Mesenchymal stem cell (in vitro differentiated cells and primary cell): ENCODE measurements around the gene ABHD2.

Experiments
- DNase-seq: peaks from one replicate; pipeline ENCODE4 v3.0.0-alpha.2; 2013
- H2AFZ ChIP-seq: one replicate; pipeline ENCODE4 v1.6.1; 2013; ENCODE audit warnings: low read depth, mild to moderate bottlenecking, control low read depth, inconsistent platforms, low read length, moderate library complexity
- H2AK5ac ChIP-seq: 2 replicates; pipeline ENCODE4 v1.6.1; 2013; ENCODE audit warnings: low read length, moderate library complexity, mild to moderate bottlenecking, inconsistent platforms; ENCODE audit not compliant: severe bottlenecking
- H2BK120ac ChIP-seq: one replicate; pipeline ENCODE4 v1.6.1; 2013; ENCODE audit warnings: low read depth, mild to moderate bottlenecking, inconsistent platforms, low read length, moderate library complexity
- H2BK12ac ChIP-seq, 2 experiments: one replicate each; pipeline ENCODE4 v1.6.1; 2013; ENCODE audit warnings: inconsistent platforms in 2 of 2, low read length in 2 of 2, mild to moderate bottlenecking in 2 of 2, moderate library complexity in 2 of 2, control low read depth in 1 of 2
- H2BK15ac ChIP-seq: one replicate; pipeline ENCODE4 v1.6.1; 2013; ENCODE audit warnings: mild to moderate bottlenecking, low read depth, inconsistent platforms; ENCODE audit not compliant: poor library complexity, severe bottlenecking
- H2BK5ac ChIP-seq: 2 replicates; pipeline ENCODE4 v1.6.1; 2013; ENCODE audit warnings: low read depth, mild to moderate bottlenecking, low read length, control low read depth, inconsistent platforms; ENCODE audit not compliant: poor library complexity, severe bottlenecking
- H3K14ac ChIP-seq, 2 experiments: one replicate each; pipeline ENCODE4 v1.6.1; 2013; ENCODE audit warnings: inconsistent platforms in 2 of 2, low read length in 2 of 2, control low read depth in 1 of 2, mild to moderate bottlenecking in 1 of 2, moderate library complexity in 1 of 2
- H3K18ac ChIP-seq, 2 experiments: one replicate each; pipeline ENCODE4 v1.6.1; 2013; ENCODE audit warnings: inconsistent platforms in 2 of 2, low read length in 2 of 2, control low read depth in 1 of 2, low read depth in 1 of 2, mild to moderate bottlenecking in 1 of 2
- H3K23ac ChIP-seq, 2 experiments: one replicate each; pipeline ENCODE4 v1.6.1; 2013; ENCODE audit warnings: inconsistent platforms in 2 of 2, low read length in 2 of 2, mild to moderate bottlenecking in 2 of 2, moderate library complexity in 2 of 2, control low read depth in 1 of 2
- H3K27ac ChIP-seq: 2 replicates; pipeline ENCODE4 v1.5.1; 2013; ENCODE audit warnings: mild to moderate bottlenecking, moderate library complexity, low read length, control low read depth, inconsistent platforms; ENCODE audit not compliant: poor library complexity, severe bottlenecking
- H3K27me3 ChIP-seq, 2 experiments: 2 replicates each; pipeline versions ENCODE4 v1.6.1 to v1.7.0; 2013; ENCODE audit warnings: low read length in 2 of 2, mild to moderate bottlenecking in 2 of 2, moderate library complexity in 2 of 2, control low read depth in 1 of 2, inconsistent platforms in 1 of 2; ENCODE audit not compliant: control insufficient read depth in 1 of 2, insufficient read depth in 1 of 2
- H3K36me3 ChIP-seq, 2 experiments: 2 replicates each; pipeline versions ENCODE4 v1.6.1 to v1.7.0; 2013; ENCODE audit warnings: low read length in 2 of 2, control low read depth in 1 of 2, inconsistent platforms in 1 of 2, low read depth in 1 of 2, mild to moderate bottlenecking in 1 of 2; ENCODE audit not compliant: insufficient read depth in 2 of 2, control insufficient read depth in 1 of 2
- H3K4ac ChIP-seq, 2 experiments: one replicate each; pipeline ENCODE4 v1.6.1; 2013; ENCODE audit warnings: inconsistent platforms in 2 of 2, low read length in 2 of 2, mild to moderate bottlenecking in 2 of 2, moderate library complexity in 2 of 2, control low read depth in 1 of 2, low read depth in 1 of 2
- H3K4me1 ChIP-seq: 2 replicates; pipeline ENCODE4 v1.6.1; 2013; ENCODE audit warnings: low read depth, low read length, control low read depth; ENCODE audit not compliant: control insufficient read depth, insufficient read depth
- H3K4me2 ChIP-seq: 2 replicates; pipeline ENCODE4 v1.6.1; 2013; ENCODE audit warnings: low read length, mild to moderate bottlenecking, inconsistent platforms; ENCODE audit not compliant: poor library complexity, severe bottlenecking
- H3K4me3 ChIP-seq, 2 experiments: 2 replicates each; pipeline versions ENCODE4 v1.5.1 to v1.7.0; 2013; ENCODE audit warnings: low read length in 2 of 2, mild to moderate bottlenecking in 2 of 2, control low read depth in 1 of 2, low read depth in 1 of 2; ENCODE audit not compliant: insufficient read depth in 1 of 2
- H3K79me1 ChIP-seq: replicated peaks from 2 replicates; pipeline ENCODE4 v1.6.1; 2013; ENCODE audit warnings: mild to moderate bottlenecking, control low read depth, low read length, inconsistent platforms; ENCODE audit not compliant: poor library complexity, severe bottlenecking
- H3K9ac ChIP-seq: 2 replicates; pipeline ENCODE4 v1.7.0; 2013; ENCODE audit warnings: mild to moderate bottlenecking, low read length, moderate library complexity
- H3K9me3 ChIP-seq: 2 replicates; pipeline ENCODE4 v1.7.0; 2013; ENCODE audit warnings: mild to moderate bottlenecking, low read length; ENCODE audit not compliant: control insufficient read depth
- H4K8ac ChIP-seq: one replicate; pipeline ENCODE4 v1.6.1; 2013; ENCODE audit warnings: inconsistent platforms, mild to moderate bottlenecking, low read length, moderate library complexity
- H4K91ac ChIP-seq: one replicate; pipeline ENCODE4 v1.6.1; 2013; ENCODE audit warnings: mild to moderate bottlenecking, low read length, inconsistent platforms
- WGBS: methylation state at CpG from one replicate; pipeline ENCODE4 v1.1.7; 2013; ENCODE audit warnings: mixed read lengths; 5-methylcytosine and 5-hydroxymethylcytosine counted together

The ABHD2 gene

DNA sequence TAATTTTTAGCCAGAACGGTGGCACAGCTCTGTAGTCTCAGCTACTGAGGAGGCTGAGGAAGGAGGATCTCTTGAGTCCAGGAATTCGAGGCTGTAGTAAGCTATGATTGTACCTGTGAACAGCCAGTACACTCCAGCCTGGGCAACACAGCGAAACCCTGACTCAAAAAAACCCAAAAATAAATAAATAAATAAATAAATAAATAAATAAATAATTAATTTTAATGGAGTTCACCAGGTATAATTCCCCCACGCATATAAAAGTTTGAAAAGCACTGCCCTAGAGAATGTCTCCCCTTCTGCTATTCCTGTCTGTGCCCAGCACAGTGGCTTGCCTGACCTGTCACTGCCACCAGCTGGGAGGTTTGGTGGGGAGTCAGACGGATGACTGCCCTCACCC, 137.3 kb downstream of the ABHD2 start:
- no peak overlapping the region for H3K4ac ChIP-seq
- H3K23ac ChIP-seq = no peak overlapping the region
- no peak overlapping the region for H4K8ac ChIP-seq
- no peak overlapping the region for H2BK5ac ChIP-seq
- H3K9ac ChIP-seq = no peak overlapping the region
- no peaks in the 10 kb centered on the region for H3K9me3 ChIP-seq
- no peak overlapping the region for H3K14ac ChIP-seq
- no peak overlapping the region for H2AK5ac ChIP-seq
- H2AFZ ChIP-seq = no peak overlapping the region
- H2BK12ac ChIP-seq = no peak overlapping the region
- 100% methylated on average over 1 of the region's 5 CpGs for WGBS
- H4K91ac ChIP-seq = no peak overlapping the region
- no peaks in the 10 kb centered on the region for H3K79me1 ChIP-seq
- no peak overlapping the region for H2BK15ac ChIP-seq
- no peak overlapping the region for H3K18ac ChIP-seq
- H3K4me3 ChIP-seq = no peak overlapping the region
- H3K4me1 ChIP-seq = no peaks in the 10 kb centered on the region
- no peaks in the 10 kb centered on the region for H3K36me3 ChIP-seq
- no peak overlapping the region for H3K27ac ChIP-seq
- H3K27me3 ChIP-seq = peaks cover 9 to 13% of the 10 kb centered on the region in 2 experiments
- no peak for DNase-seq
- no peak overlapping the region for H2BK120ac ChIP-seq
- H3K4me2 ChIP-seq = no peak overlapping the region

DNA sequence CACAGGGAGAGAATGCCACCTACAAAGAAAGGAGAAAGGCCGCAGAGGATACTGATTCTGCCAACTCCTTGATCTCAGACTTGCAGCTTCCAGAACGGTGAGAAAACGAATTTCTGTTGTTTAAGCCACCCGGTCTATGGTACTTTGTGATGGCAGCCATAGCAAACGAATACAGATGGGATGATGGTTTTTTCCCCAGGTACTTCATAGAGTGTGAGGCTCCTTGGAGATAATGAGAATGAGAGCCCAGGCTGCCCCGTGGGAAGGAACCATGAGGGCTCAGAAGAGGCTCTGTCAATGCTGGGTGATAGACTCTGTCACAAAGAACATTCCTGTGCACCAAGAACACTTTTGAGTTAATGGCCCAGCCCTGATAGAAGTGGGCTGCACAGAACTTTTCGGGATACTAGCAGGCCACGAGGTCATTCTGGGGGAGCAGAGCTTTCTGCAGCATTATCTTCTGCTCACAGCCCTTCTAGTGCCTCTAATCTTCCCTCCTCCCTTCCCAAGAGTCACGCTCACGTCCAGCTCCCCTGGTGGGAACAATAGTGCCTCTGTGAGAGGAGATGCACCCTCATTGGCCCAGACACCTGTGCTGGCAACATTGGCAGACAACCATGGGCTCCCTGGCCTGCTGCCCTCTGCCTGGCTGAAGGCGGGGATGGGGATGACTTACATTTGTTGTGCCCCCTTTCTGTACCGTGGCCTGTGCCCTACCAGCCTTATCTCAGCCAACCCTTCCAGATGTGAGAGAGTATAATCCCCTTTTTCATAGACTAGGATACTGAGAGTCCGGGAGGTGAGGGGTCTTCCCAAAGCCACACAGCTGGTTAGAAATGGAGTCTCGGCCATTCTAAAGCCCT, 138.3 kb downstream of the ABHD2 start:
- H3K23ac ChIP-seq = no peak overlapping the region
- no peak overlapping the region for H3K4me3 ChIP-seq
- WGBS = 86% methylated on average over 13 of the region's 14 CpGs
- no peak overlapping the region for H4K91ac ChIP-seq
- H2BK12ac ChIP-seq = no peak overlapping the region
- H2BK15ac ChIP-seq = no peak overlapping the region
- H3K9ac ChIP-seq = no peak overlapping the region
- no peaks in the 10 kb centered on the region for H3K36me3 ChIP-seq
- no peak overlapping the region for H3K4ac ChIP-seq
- H3K18ac ChIP-seq = no peak overlapping the region
- DNase-seq = no peak
- H2BK120ac ChIP-seq = no peak overlapping the region
- H3K9me3 ChIP-seq = no peaks in the 10 kb centered on the region
- no peak overlapping the region for H2AFZ ChIP-seq
- no peak overlapping the region for H2BK5ac ChIP-seq
- peaks cover 9 to 11% of the 10 kb centered on the region in 2 experiments for H3K27me3 ChIP-seq
- H3K4me1 ChIP-seq = no peaks in the 10 kb centered on the region
- H3K4me2 ChIP-seq = no peak overlapping the region
- H2AK5ac ChIP-seq = no peak overlapping the region
- H4K8ac ChIP-seq = no peak overlapping the region
- no peaks in the 10 kb centered on the region for H3K79me1 ChIP-seq
- H3K14ac ChIP-seq = no peak overlapping the region
- no peak overlapping the region for H3K27ac ChIP-seq

DNA sequence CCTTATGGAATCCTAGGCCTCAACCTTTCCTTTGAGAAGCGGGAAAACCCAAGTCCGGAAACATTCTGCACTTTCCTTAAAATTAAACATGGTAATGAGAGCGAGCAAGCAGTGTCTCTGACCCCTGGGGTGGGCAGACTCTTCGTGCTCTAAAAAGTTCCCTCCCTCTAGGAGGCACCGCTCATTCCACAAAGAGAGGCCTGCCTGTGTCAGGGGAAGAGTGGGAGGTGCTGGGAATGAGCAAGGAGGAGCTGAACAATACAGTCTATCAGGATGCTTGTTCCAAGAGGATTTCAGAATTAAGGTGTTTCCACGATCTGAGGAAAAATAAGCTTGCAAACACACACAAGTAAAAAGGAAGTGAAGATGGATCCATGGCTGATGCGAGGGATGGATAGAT, 139.2 kb downstream of the ABHD2 start:
- Histone ChIP-seq H3K27ac (no peak overlapping the region), H2BK15ac (no peak overlapping the region), H3K18ac (no peak overlapping the region), H2BK120ac (no peak overlapping the region), H3K14ac (no peak overlapping the region), H2BK5ac (no peak overlapping the region), H2BK12ac (no peak overlapping the region), H4K91ac (no peak overlapping the region), H2AK5ac (no peak overlapping the region), H2AFZ (no peak overlapping the region), H3K36me3 (no peaks in the 10 kb centered on the region), H3K4me2 (no peak overlapping the region), H3K9ac (no peak overlapping the region), H3K4me3 (no peak overlapping the region), H4K8ac (no peak overlapping the region), H3K79me1 (no peaks in the 10 kb centered on the region), H3K4me1 (no peaks in the 10 kb centered on the region), H3K27me3 (peaks cover 2 to 5% of the 10 kb centered on the region in 2 experiments), H3K9me3 (no peaks in the 10 kb centered on the region), H3K4ac (no peak overlapping the region), H3K23ac (no peak overlapping the region)
- DNase-seq = no peak
- WGBS = 79% methylated on average over 7 of the region's 7 CpGs

DNA sequence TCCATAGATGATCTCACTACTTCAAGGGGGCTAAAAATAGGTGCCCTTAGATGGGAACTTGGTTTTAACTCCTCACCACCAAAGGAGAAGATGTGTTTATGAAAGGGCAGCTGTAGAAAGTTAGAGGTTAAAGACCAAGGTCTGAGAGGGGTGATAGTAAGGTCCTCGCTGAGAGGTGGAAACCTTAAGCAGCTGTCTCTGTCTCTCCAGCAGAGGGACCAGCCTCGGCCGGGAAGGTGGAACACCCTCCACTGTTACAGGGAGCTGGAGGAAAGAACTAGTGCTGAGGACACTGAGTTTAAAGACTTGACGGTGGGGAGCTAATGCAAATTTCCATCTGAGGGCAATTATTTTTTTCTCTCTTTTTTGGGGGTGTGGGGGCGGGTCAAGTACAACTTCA, 142.0 kb downstream of the ABHD2 start:
- no peak overlapping the region for H3K4me3 ChIP-seq
- no peak overlapping the region for H3K4ac ChIP-seq
- no peak overlapping the region for H2AFZ ChIP-seq
- no peak overlapping the region for H3K18ac ChIP-seq
- no peak overlapping the region for H3K9ac ChIP-seq
- H4K8ac ChIP-seq = no peak overlapping the region
- WGBS = 61% methylated on average over 4 of the region's 5 CpGs
- H4K91ac ChIP-seq = no peak overlapping the region
- no peaks in the 10 kb centered on the region for H3K79me1 ChIP-seq
- H2BK15ac ChIP-seq = no peak overlapping the region
- no peak overlapping the region for H2AK5ac ChIP-seq
- no peak overlapping the region for H3K14ac ChIP-seq
- DNase-seq = peak; percentile 25
- no peaks in the 10 kb centered on the region for H3K4me1 ChIP-seq
- H3K4me2 ChIP-seq = no peak overlapping the region
- H3K23ac ChIP-seq = no peak overlapping the region
- H3K9me3 ChIP-seq = no peaks in the 10 kb centered on the region
- no peaks in the 10 kb centered on the region for H3K27me3 ChIP-seq
- no peak overlapping the region for H2BK5ac ChIP-seq
- no peak overlapping the region for H2BK12ac ChIP-seq
- no peaks in the 10 kb centered on the region for H3K36me3 ChIP-seq
- no peak overlapping the region for H3K27ac ChIP-seq
- H2BK120ac ChIP-seq = no peak overlapping the region
